ENCODE measurements around the gene CSF3. TPM values are rescaled to one million over a fixed set of nuclear protein-coding genes. Genes with fewer than 3 reads are reported as not detected.

CSF3 gene
- total and polyA plus RNA-seq, 3 donors from 2014 or later = 0.80 to 3.6 (median 2.4) TPM

DNA sequence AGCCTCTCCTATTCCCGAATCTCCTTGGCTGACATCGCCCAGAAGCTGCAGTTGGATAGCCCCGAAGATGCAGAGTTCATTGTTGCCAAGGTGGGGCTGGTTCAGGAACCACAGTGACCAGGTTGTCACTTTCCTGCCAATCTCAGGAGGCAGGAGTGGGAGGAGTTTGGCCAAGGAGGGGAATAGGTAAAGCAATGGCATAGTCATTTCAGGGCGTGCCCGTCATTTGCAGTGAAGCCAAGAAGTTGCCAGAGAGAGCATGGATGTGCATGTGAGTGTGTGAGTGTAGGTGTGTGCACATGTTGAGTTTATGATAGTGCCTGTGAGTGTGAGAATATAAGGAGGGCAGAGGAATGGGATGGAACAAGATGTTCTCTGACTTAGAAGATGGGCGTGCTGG, 19.8 kb upstream of the CSF3 start:
- DNase-seq = no peak
- Histone ChIP-seq H3K4me3 (no peak overlapping the region), H3K4me1 (no peaks in the 10 kb centered on the region), H3K27ac (no peak overlapping the region), H3K9me3 (no peaks in the 10 kb centered on the region), H3K27me3 (no peaks in the 10 kb centered on the region), H3K36me3 (ENCODE audit: low read depth, missing control alignments) (no peaks in the 10 kb centered on the region)
- intact Hi-C loops (cut with DNase I; ENCODE audit: low total_unique reads) = no loop called here
- no peak for TF ChIP-seq POLR2A (IDR thresholded peaks at IDR 0.05)
- TF ChIP-seq, protein P1, sequence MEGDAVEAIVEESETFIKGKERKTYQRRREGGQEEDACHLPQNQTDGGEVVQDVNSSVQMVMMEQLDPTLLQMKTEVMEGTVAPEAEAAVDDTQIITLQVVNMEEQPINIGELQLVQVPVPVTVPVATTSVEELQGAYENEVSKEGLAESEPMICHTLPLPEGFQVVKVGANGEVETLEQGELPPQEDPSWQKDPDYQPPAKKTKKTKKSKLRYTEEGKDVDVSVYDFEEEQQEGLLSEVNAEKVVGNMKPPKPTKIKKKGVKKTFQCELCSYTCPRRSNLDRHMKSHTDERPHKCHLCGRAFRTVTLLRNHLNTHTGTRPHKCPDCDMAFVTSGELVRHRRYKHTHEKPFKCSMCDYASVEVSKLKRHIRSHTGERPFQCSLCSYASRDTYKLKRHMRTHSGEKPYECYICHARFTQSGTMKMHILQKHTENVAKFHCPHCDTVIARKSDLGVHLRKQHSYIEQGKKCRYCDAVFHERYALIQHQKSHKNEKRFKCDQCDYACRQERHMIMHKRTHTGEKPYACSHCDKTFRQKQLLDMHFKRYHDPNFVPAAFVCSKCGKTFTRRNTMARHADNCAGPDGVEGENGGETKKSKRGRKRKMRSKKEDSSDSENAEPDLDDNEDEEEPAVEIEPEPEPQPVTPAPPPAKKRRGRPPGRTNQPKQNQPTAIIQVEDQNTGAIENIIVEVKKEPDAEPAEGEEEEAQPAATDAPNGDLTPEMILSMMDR (IDR thresholded peaks at IDR 0.05) = no peak
- 94 to 95% methylated on average over 6 of the region's 6 CpGs for WGBS, 2 donors

DNA sequence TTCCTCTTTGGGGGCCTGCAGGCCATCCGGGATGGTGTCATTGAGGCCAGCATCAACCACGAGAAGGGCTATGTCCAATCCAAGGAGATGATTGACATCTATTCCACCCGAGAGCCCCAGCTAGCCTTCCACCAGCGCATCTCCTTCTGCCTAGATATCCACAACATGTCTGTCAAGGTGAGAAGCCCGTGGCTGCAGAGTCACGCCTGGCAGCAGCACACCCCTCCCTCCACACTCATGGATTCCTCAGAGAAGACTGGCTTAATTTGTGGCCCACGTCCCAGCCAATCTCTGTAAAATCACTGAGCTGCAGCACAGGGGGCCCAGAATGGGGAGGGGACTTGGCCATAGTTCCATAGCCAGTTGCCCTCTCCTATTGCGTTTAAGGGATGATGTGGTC, 19.1 kb upstream of the CSF3 start:
- DNase-seq = no peak
- H3K9me3 ChIP-seq = no peaks in the 10 kb centered on the region
- H3K27ac ChIP-seq = no peak overlapping the region
- TF ChIP-seq, protein P1 (IDR thresholded peaks at IDR 0.05) = no peak
- no peak for TF ChIP-seq POLR2A (IDR thresholded peaks at IDR 0.05)
- H3K4me1 ChIP-seq = no peaks in the 10 kb centered on the region
- H3K27me3 ChIP-seq = no peaks in the 10 kb centered on the region
- WGBS, 2 donors = 82 to 88% methylated on average over 7 to 8 of the region's 8 CpGs
- no peak overlapping the region for H3K4me3 ChIP-seq
- intact Hi-C loops (cut with DNase I; ENCODE audit: low total_unique reads) = no loop called here
- no peaks in the 10 kb centered on the region for H3K36me3 ChIP-seq (ENCODE audit: low read depth, missing control alignments)

DNA sequence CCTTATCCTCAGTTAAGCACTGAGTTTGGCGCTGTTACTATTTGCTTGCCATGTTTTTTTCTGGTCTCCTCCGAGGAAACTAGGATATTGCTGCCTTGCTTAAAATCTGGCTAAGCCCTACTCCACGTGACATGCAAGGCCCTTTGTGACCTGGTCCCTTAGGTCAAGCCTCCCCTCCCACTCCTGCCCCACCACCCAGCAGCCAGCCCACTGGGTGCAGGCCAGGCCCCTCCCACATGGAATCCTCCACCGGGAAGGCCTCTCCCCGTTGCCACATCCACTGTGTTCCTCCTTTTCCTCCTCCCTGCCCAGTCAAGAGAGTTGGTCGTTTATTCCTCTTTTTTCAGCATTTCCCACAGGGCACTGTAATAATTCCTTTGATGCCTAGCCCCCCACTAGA, 18.4 kb upstream of the CSF3 start:
- intact Hi-C loops (cut with DNase I; ENCODE audit: low total_unique reads) = no loop called here
- no peaks in the 10 kb centered on the region for H3K9me3 ChIP-seq
- no peaks in the 10 kb centered on the region for H3K4me1 ChIP-seq
- no peaks in the 10 kb centered on the region for H3K36me3 ChIP-seq (ENCODE audit: low read depth, missing control alignments)
- H3K27me3 ChIP-seq = no peaks in the 10 kb centered on the region
- WGBS, 2 donors = 56 to 60% methylated on average over 6 of the region's 6 CpGs
- H3K27ac ChIP-seq = no peak overlapping the region
- no peak for DNase-seq
- no peak overlapping the region for H3K4me3 ChIP-seq
- TF ChIP-seq, protein P1 (IDR thresholded peaks at IDR 0.05) = no peak
- TF ChIP-seq POLR2A (IDR thresholded peaks at IDR 0.05) = no peak

DNA sequence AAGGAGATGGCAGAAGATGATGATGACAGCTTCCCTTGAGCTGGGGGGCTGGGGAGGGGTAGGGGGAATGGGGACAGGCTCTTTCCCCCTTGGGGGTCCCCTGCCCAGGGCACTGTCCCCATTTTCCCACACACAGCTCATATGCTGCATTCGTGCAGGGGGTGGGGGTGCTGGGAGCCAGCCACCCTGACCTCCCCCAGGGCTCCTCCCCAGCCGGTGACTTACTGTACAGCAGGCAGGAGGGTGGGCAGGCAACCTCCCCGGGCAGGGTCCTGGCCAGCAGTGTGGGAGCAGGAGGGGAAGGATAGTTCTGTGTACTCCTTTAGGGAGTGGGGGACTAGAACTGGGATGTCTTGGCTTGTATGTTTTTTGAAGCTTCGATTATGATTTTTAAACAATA, 17.7 kb upstream of the CSF3 start:
- H3K4me1 ChIP-seq = no peaks in the 10 kb centered on the region
- H3K27me3 ChIP-seq = no peaks in the 10 kb centered on the region
- no peaks in the 10 kb centered on the region for H3K9me3 ChIP-seq
- DNase-seq = no peak
- TF ChIP-seq, protein P1 (IDR thresholded peaks at IDR 0.05) = no peak
- no peak for TF ChIP-seq POLR2A (IDR thresholded peaks at IDR 0.05)
- 37 to 40% methylated on average over 2 to 4 of the region's 4 CpGs for WGBS, 2 donors
- intact Hi-C loops (cut with DNase I; ENCODE audit: low total_unique reads) = no loop called here
- H3K27ac ChIP-seq = no peak overlapping the region
- H3K4me3 ChIP-seq = no peak overlapping the region
- no peaks in the 10 kb centered on the region for H3K36me3 ChIP-seq (ENCODE audit: low read depth, missing control alignments)

DNA sequence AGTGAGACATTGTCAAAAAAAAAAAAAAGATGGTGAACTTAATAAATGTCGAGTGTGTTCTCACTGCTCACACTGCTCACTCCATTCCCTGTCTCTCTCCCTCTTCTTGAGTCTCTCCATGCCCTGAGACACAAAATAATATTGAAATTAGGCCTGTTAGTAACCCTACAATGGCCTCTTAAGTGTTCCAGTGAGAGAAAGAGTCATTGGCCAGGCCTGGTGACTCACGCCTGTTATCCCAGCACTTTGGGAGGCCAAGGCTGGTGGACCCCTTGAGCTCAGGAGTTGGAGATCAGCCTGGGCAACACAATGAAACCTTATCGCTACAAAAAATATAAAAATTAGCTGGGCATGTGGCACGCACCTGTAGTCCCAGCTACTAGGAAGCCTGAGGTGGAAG, 16.2 kb upstream of the CSF3 start:
- no peak for DNase-seq
- intact Hi-C loops (cut with DNase I; ENCODE audit: low total_unique reads) = no loop called here
- Histone ChIP-seq H3K9me3 (no peaks in the 10 kb centered on the region), H3K27ac (no peak overlapping the region), H3K36me3 (ENCODE audit: low read depth, missing control alignments) (no peaks in the 10 kb centered on the region), H3K4me1 (no peaks in the 10 kb centered on the region), H3K4me3 (no peak overlapping the region), H3K27me3 (no peaks in the 10 kb centered on the region)
- no peak for TF ChIP-seq POLR2A (IDR thresholded peaks at IDR 0.05)
- TF ChIP-seq, protein P1 (IDR thresholded peaks at IDR 0.05) = no peak
- 77 to 85% methylated on average over 4 of the region's 4 CpGs for WGBS, 2 donors

Measured in testis (tissue), 3 donors.